A549 treated with AZD9567 at 1 μM for 4 hours (cell line): Measurements from ENCODE around the gene CAPRIN1. TPM values are rescaled to one million over a fixed set of nuclear protein-coding genes. Genes with fewer than 3 reads are reported as not detected.

Experiments
- total RNA-seq: library from RNA; stranded (reverse); fragments of 200-300 nt; extraction: Qiagen RNA extraction; gene quantifications from 5 replicates; pipeline ENCODE4 v1.2.3, GENCODE V29; 2022; ENCODE audit not compliant: insufficient read depth

CAPRIN1 gene, protein sequence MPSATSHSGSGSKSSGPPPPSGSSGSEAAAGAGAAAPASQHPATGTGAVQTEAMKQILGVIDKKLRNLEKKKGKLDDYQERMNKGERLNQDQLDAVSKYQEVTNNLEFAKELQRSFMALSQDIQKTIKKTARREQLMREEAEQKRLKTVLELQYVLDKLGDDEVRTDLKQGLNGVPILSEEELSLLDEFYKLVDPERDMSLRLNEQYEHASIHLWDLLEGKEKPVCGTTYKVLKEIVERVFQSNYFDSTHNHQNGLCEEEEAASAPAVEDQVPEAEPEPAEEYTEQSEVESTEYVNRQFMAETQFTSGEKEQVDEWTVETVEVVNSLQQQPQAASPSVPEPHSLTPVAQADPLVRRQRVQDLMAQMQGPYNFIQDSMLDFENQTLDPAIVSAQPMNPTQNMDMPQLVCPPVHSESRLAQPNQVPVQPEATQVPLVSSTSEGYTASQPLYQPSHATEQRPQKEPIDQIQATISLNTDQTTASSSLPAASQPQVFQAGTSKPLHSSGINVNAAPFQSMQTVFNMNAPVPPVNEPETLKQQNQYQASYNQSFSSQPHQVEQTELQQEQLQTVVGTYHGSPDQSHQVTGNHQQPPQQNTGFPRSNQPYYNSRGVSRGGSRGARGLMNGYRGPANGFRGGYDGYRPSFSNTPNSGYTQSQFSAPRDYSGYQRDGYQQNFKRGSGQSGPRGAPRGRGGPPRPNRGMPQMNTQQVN
- total RNA-seq, result 130 to 177 TPM (median 139 TPM) in 5 replicates

DNA sequence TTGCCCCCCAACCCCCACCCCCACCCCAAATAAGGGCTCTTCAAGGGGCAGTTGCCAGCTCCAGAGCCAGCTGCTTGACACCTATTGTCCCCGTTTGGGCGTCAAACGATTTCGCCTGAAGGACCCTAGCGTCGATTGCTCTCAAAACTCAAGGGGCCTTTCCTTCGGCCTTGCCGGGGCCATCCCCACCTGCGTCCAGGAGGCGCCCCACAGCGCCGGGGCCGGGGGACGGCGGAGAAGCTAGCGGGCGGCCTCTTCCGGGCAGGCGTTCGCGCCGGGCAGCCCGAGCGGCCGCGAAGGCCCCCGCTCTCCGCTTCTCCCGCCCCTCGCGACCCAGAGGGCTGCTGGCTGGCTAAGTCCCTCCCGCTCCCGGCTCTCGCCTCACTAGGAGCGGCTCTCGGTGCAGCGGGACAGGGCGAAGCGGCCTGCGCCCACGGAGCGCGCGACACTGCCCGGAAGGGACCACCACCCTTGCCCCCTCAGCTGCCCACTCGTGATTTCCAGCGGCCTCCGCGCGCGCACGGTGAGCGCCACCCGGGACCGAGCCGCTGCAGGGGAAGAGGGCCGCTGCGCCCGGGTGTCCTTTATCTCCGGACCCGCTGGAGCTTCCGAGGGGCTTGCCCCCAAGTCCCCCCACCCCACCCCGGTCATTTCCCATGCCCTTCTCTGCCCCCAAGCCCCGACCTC lies at the start of gene CAPRIN1:
Gene CAPRIN1 (plus strand): TSS at position 383 of the 687 bp plus-strand sequence. CDS start 690 bp downstream, outside the sequence.

DNA sequence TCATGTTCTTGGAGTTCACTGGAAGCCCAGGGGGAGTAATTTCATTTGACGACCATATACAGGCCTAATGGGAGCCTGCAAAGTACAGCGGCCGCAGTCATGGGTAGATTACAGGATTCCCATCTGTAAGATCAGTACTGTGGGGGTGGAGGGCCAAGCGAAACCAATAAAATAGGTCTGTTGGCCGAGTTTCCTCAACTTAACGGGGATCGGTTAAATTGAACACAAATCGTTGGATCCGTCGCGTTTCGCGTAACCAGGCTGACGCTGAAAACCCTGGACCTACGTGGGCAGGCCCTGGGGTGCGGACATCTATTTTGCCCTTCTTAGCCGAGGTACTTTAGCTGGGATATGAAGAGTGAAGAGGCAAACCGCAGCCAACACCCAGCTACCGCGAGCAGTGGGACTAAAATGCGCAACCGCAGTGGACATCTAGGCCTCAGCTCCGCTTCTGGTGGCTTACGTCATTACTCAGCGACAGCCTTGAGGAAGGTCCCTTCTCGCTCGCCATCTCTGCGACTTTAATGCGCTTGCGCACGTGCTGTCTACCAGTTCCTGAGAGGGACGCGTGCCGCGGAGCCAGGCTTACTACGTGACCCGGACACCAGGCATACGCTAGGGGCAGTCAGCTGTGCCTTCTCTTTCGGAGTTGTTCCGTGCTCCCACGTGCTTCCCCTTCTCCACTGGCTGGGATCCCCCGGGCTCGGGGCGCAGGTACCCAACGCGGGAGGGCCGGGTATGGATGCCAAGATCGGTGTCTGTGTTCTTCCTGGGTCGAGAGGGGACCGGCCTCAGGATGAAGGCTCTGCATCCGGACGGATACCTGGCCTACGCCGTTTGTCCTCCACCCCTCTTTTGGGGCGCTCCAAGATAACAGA lies 53.8 kb downstream of the CAPRIN1 start, which contains the start of gene NAT10:
Gene NAT10 (plus strand): TSS at position 551 of the 878 bp plus-strand sequence. CDS start 2,597 bp downstream, outside the sequence.

Other genes with a start within 250 kb of the CAPRIN1 start
- gene LMO2, start 159.7 kb upstream of the CAPRIN1 start, total RNA-seq, result 0.48 to 1.2 TPM (median 0.84 TPM) in 4 of 5 replicates, not detected in the other
- gene NAT10, start 53.9 kb downstream of the CAPRIN1 start, total RNA-seq, result 49.9 to 53.9 TPM (median 50.7 TPM) in 5 replicates